ENCODE measurements around the gene ABCA10. TPM values are rescaled to one million over a fixed set of nuclear protein-coding genes. Genes with fewer than 3 reads are reported as not detected.
A peak's percentile ranks its signal among the peaks of the same experiment; 100 is the strongest.

ABCA10 gene
- polyA plus RNA-seq, 2 of the 4 experiments (the other 2 are of a cell fraction) = 0.22 to 0.66 TPM

DNA sequence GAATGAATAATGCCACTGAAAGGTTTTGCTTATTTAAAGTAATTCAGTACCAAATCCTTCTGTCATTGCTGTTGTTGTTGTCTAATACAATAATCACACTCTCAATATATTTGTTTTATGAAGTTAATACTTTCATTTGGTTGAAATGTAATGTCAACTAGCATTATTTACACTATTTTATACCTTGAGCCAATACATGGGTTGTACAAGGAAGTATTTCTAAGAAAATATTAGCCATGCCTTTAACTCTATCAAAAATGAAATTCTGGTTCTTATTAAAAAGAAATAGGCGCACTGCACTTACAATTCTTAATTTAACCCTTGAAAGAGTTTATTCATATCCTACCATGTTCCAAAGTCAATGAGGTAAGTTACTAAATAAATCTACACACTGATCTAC, 17.6 kb upstream of the ABCA10 start:
- FAIRE-seq (no peak), ATAC-seq (no peak), DNase-seq (ENCODE audit: low read depth in 1 of 2, low spot score in 1 of 2) (no peak)
- H3K9me3 ChIP-seq = no peaks in the 10 kb centered on the region
- no peak overlapping the region for H3K4me3 ChIP-seq
- 10% methylated on average over 1 of the region's 1 CpG for WGBS (ENCODE audit: missing lambda C conversion rate)
- POLR2A ChIA-PET = no interaction called here
- TF ChIP-seq BHLHE40 (IDR thresholded peaks at IDR 0.05; ENCODE audit: low read depth, low read length) = no peak
- no peak for TF ChIP-seq FOSB (CRISPR knock-in tag; IDR thresholded peaks at IDR 0.05)
- TF ChIP-seq NR3C1 (IDR thresholded peaks at IDR 0.05) = no peak
- TF ChIP-seq RCOR1 (IDR thresholded peaks at IDR 0.05; ENCODE audit: low read depth, low read length) = no peak
- TF ChIP-seq POLR2AphosphoS2 (conservative IDR thresholded peaks at IDR 0.05; ENCODE audit: low read length) = no peak
- TF ChIP-seq CTCF (IDR thresholded peaks at IDR 0.05) = no peak
- no peak for TF ChIP-seq GATA3 (IDR thresholded peaks at IDR 0.05; ENCODE audit: borderline replicate concordance)
- TF ChIP-seq HEYL (CRISPR knock-in tag; IDR thresholded peaks at IDR 0.05) = no peak
- TF ChIP-seq EHMT2 (IDR thresholded peaks at IDR 0.05; ENCODE audit: low read depth) = no peak
- CTCF ChIA-PET = interaction anchor here (0.6 to 13.7 kb wide), 5 partner anchors 11 to 987 kb away, joined by 3 to 352 read pairs (median 4); no protein-coding TSS in a partner anchor
- H3K27ac ChIP-seq = no peak overlapping the region
- peaks cover 7% of the 10 kb centered on the region; the same call in 1 of the 3 replicates for H3K4me1 ChIP-seq
- H3K4me2 ChIP-seq = no peak overlapping the region; the same call in 2 of the 3 replicates

GRCh38 chr17:69245617-69246016, 17.0 kb upstream of the ABCA10 start:
- DNase-seq (ENCODE audit: low read depth in 1 of 2, low spot score in 1 of 2) = no peak
- H3K4me1 ChIP-seq = peaks cover 7% of the 10 kb centered on the region; the same call in 1 of the 3 replicates
- POLR2A ChIA-PET = no interaction called here
- CTCF ChIA-PET = interaction anchor here (0.6 to 13.7 kb wide), 4 partner anchors 10 to 987 kb away, joined by 3 to 352 read pairs (median 8); no protein-coding TSS in a partner anchor
- WGBS (ENCODE audit: missing lambda C conversion rate) = 54% methylated on average over 2 of the region's 2 CpGs
- TF ChIP-seq HDAC2 (IDR thresholded peaks at IDR 0.05) (no peak), TFCP2L1 (CRISPR knock-in tag; IDR thresholded peaks at IDR 0.05) (no peak), FOSL2 (IDR thresholded peaks at IDR 0.05) (no peak), FOSL2 (CRISPR knock-in tag; IDR thresholded peaks at IDR 0.05) (no peak)
- no peak overlapping the region for H3K4me3 ChIP-seq
- no peaks in the 10 kb centered on the region for H3K9me3 ChIP-seq
- no peak for ATAC-seq
- H3K27ac ChIP-seq = no peak overlapping the region
- FAIRE-seq = peak; percentile 43
- H3K4me2 ChIP-seq = peak overlapping the region; percentile 16; the same call in 2 of the 3 replicates

- no peaks in the 10 kb centered on the region for H3K4me1 ChIP-seq
- CTCF ChIA-PET = interaction anchor here (0.8 to 13.7 kb wide), 9 partner anchors 8 to 466 kb away, joined by 3 to 352 read pairs (median 4); partner anchors contain the start of gene ABCA5
- no peak overlapping the region for H3K4me3 ChIP-seq
- no peak overlapping the region for H3K4me2 ChIP-seq
- no peak overlapping the region for H3K27ac ChIP-seq
- TF ChIP-seq KDM1A (IDR thresholded peaks at IDR 0.05; ENCODE audit: low read depth) (no peak), HOXB5 (CRISPR knock-in tag; IDR thresholded peaks at IDR 0.05) (no peak), E2F6 (IDR thresholded peaks at IDR 0.05; ENCODE audit: borderline replicate concordance, low read depth) (no peak), EP300 (IDR thresholded peaks at IDR 0.05) (no peak), POLR2AphosphoS2 (conservative IDR thresholded peaks at IDR 0.05; ENCODE audit: low read length) (no peak)
- DNase-seq (ENCODE audit: low read depth in 1 of 2, low spot score in 1 of 2) = no peak
- POLR2A ChIA-PET = interaction anchor here (0.8 kb wide), 1 partner anchor 87 kb away, joined by 3 read pairs; the partner anchor contains the start of gene ABCA5
- H3K9me3 ChIP-seq = no peaks in the 10 kb centered on the region
- 67% methylated on average over 8 of the region's 8 CpGs for WGBS (ENCODE audit: missing lambda C conversion rate)
- FAIRE-seq = no peak
- ATAC-seq = no peak
Measured at GRCh38 chr17:69239611-69240600, 11.3 kb upstream of the ABCA10 start.
